B cell (primary cell): ENCODE results near the gene CDK5R2. TPM values are rescaled to one million over a fixed set of nuclear protein-coding genes. Genes with fewer than 3 reads are reported as not detected.

Experiments
- ATAC-seq: fragments of 200-7000 bp; cut with Tn5 transposase; one replicate; pipeline ENCODE4 v1.10.0; 2021; ENCODE audit warnings: low read depth, mild to moderate bottlenecking, moderate number of reproducible peaks, moderate library complexity
- CTCF ChIA-PET: fragments of 350-600 bp; sonication (Branson Sonifier 250); formaldehyde crosslinking; loops from one replicate; lab custom pipeline; 2021; ENCODE audit warnings: antibody characterized with exemption, inconsistent platforms; lab: Charles Lee
- POLR2A ChIA-PET: fragments of 350-600 bp; sonication (Branson Sonifier 250); formaldehyde crosslinking; loops from one replicate; lab custom pipeline; 2021; ENCODE audit warnings: antibody characterized with exemption; lab: Charles Lee
- DNase-seq: peaks from one replicate; pipeline ENCODE4 v3.0.0; 2013
- H2AFZ ChIP-seq: 2 replicates; pipeline ENCODE4 v1.6.1; 2012; ENCODE audit warnings: mild to moderate bottlenecking, low read depth, low read length; ENCODE audit not compliant: insufficient read depth, poor library complexity, severe bottlenecking
- H3K27ac ChIP-seq, 2 donors: 1 replicate in 1 of 2; 2 replicates in 1 of 2; pipeline ENCODE4 v1.5.1; 2012 to 2013; ENCODE audit warnings: low read length in 2 of 2, mild to moderate bottlenecking in 2 of 2, moderate library complexity in 1 of 2
- H3K27me3 ChIP-seq, 4 experiments: fragments of 200-600 bp in 1 of 4; sonication (generic) in 1 of 4; replicated peaks in 1 of 4; 1 replicate in 2 of 4; 2 replicates in 2 of 4; pipeline versions ENCODE4 v1.6.1 to v1.7.0; 2013 to 2016; ENCODE audit warnings: low read length in 3 of 4, mild to moderate bottlenecking in 2 of 4, mixed read lengths in 1 of 4, moderate library complexity in 1 of 4; ENCODE audit not compliant: insufficient read depth in 4 of 4, control insufficient read depth in 3 of 4; ENCODE audit errors: control extremely low read depth in 1 of 4
- H3K36me3 ChIP-seq, 2 experiments: replicated peaks in 1 of 2; 1 replicate in 1 of 2; 2 replicates in 1 of 2; pipeline versions ENCODE4 v1.6.1 to v1.7.1; 2013; ENCODE audit warnings: low read length in 1 of 2; ENCODE audit not compliant: insufficient read depth in 2 of 2, control insufficient read depth in 1 of 2; ENCODE audit errors: control extremely low read depth in 1 of 2, extremely low read depth in 1 of 2
- H3K4me1 ChIP-seq, 2 donors: fragments of 200-600 bp in 1 of 2; sonication (generic) in 1 of 2; 1 replicate in 1 of 2; 2 replicates in 1 of 2; pipeline versions ENCODE4 v1.5.1 to v1.6.1; 2013 to 2017; ENCODE audit warnings: low read length in 2 of 2; ENCODE audit not compliant: control insufficient read depth in 2 of 2, insufficient read depth in 2 of 2
- H3K4me2 ChIP-seq: replicated peaks from 2 replicates; pipeline ENCODE3; 2012; ENCODE audit warnings: mild to moderate bottlenecking, low read depth, low read length; ENCODE audit not compliant: poor library complexity, severe bottlenecking
- H3K4me3 ChIP-seq, 5 experiments: fragments of 200-600 bp in 1 of 5; sonication (generic) in 1 of 5; 1 replicate in 3 of 5; 2 replicates in 2 of 5; pipeline versions ENCODE4 v1.5.1 to v1.7.0; 2011 to 2016; ENCODE audit warnings: low read length in 4 of 5, mild to moderate bottlenecking in 4 of 5, low read depth in 2 of 5, control low read depth in 1 of 5, moderate library complexity in 1 of 5; ENCODE audit not compliant: insufficient read depth in 1 of 5; ENCODE audit errors: control extremely low read depth in 1 of 5, extremely low read depth in 1 of 5
- H3K79me2 ChIP-seq: fragments of 200-600 bp; sonication (generic); one replicate; pipeline ENCODE4 v1.6.0; 2016; ENCODE audit warnings: low read length; ENCODE audit not compliant: control insufficient read depth, insufficient read depth
- H3K9ac ChIP-seq: fragments of 200-600 bp; sonication (generic); 2 replicates; pipeline ENCODE4 v1.6.1; 2017; ENCODE audit warnings: mild to moderate bottlenecking, low read length, moderate library complexity
- H3K9me3 ChIP-seq, 3 donors: one replicate each; pipeline versions ENCODE4 v1.6.1 to v1.7.1; 2013; ENCODE audit warnings: low read length in 2 of 3; ENCODE audit not compliant: control insufficient read depth in 2 of 3, insufficient read depth in 1 of 3; ENCODE audit errors: control extremely low read depth in 1 of 3
- H4K20me1 ChIP-seq: 2 replicates; pipeline ENCODE4 v1.6.0; 2012; ENCODE audit warnings: mild to moderate bottlenecking, low read length; ENCODE audit not compliant: insufficient read depth, control insufficient read depth, poor library complexity, severe bottlenecking
- H3K27ac Mint-ChIP-seq: one replicate; pipeline ENCODE4 v1.8.0; 2021; ENCODE audit warnings: mixed read lengths
- H3K27me3 Mint-ChIP-seq: one replicate; pipeline ENCODE4 v1.8.0; 2021; ENCODE audit warnings: mixed read lengths
- H3K4me1 Mint-ChIP-seq: one replicate; pipeline ENCODE4 v1.8.0; 2021; ENCODE audit warnings: mixed read lengths
- H3K4me3 Mint-ChIP-seq: one replicate; pipeline ENCODE4 v1.8.0; 2021; ENCODE audit warnings: mixed read lengths
- H3K9me3 Mint-ChIP-seq: one replicate; pipeline ENCODE4 v1.8.0; 2022; ENCODE audit warnings: mixed read lengths; ENCODE audit not compliant: insufficient read depth
- CTCF ChIP-seq: fragments of 200-600 bp; IDR thresholded peaks from one replicate; pipeline ENCODE4 v1.8.0; 2022; ENCODE audit warnings: antibody characterized with exemption, mild to moderate bottlenecking
- EZH2 ChIP-seq: IDR thresholded peaks from 2 replicates; pipeline ENCODE4 v1.6.1; 2012; ENCODE audit warnings: borderline replicate concordance, low read depth, mild to moderate bottlenecking, moderate library complexity, low read length; ENCODE audit not compliant: insufficient read depth, poor library complexity, severe bottlenecking
- WGBS: methylation state at CpG from one replicate; pipeline ENCODE4 v1.1.5; 2013; ENCODE audit warnings: missing lambda C conversion rate; ENCODE audit not compliant: insufficient coverage; 5-methylcytosine and 5-hydroxymethylcytosine counted together
- intact Hi-C: fragments of 100-400 bp; cut with micrococcal nuclease; formaldehyde crosslinking; loops from one replicate; pipeline ENCODE4 v1.10.0; 2022
- polyA plus RNA-seq: library from polyadenylated mRNA; depleted of rRNA; stranded (reverse); fragments of >200 nt; gene quantifications from 2 replicates; pipeline ENCODE4 v1.2.3, GENCODE V29; 2012
- total RNA-seq, 2 donors: library from RNA; stranded (reverse); fragments of 120-200 nt in 1 of 2; gene quantifications; 1 replicate in 1 of 2; 2 replicates in 1 of 2; pipeline versions ENCODE4 v1.2.3 to v1.2.4, GENCODE V29; 2013 to 2022

The CDK5R2 gene
- total and polyA plus RNA-seq, 2 donors (not counting 1 experiment from before 2014, with no cell fraction given), result not detected

- no peaks in the 10 kb centered on the region for H4K20me1 ChIP-seq
- no peak overlapping the region for H3K4me2 ChIP-seq
- no peaks in the 10 kb centered on the region for H3K36me3 ChIP-seq
- WGBS, result 92% methylated on average over 3 of the region's 8 CpGs
- ATAC-seq (no peak), DNase-seq (no peak)
- Mint-ChIP-seq H3K4me1 (peaks cover 9% of the 10 kb centered on the region), H3K9me3 (no peaks in the 10 kb centered on the region), H3K27ac (no peak overlapping the region), H3K4me3 (no peak overlapping the region), H3K27me3 (peaks cover 64% of the 10 kb centered on the region)
- H3K27me3 ChIP-seq, result peaks cover 0 to 33% (median 1%) of the 10 kb centered on the region in 4 experiments
- TF ChIP-seq EZH2, result no peak
- TF ChIP-seq CTCF, result no peak
- peaks cover 5 to 7% of the 10 kb centered on the region in 2 donors for H3K4me1 ChIP-seq
- intact Hi-C loops, result no loop called here
- H3K9me3 ChIP-seq, result peaks cover 0 to 8% (median 0%) of the 10 kb centered on the region in 3 donors
- no peak overlapping the region for H2AFZ ChIP-seq
- no peaks in the 10 kb centered on the region for H3K79me2 ChIP-seq
- no peak overlapping the region for H3K27ac ChIP-seq
- H3K4me3 ChIP-seq, result no peak overlapping the region
- POLR2A ChIA-PET, result no interaction called here
- no peak overlapping the region for H3K9ac ChIP-seq
- CTCF ChIA-PET, result no interaction called here
Observed at GRCh38 chr2:218954541-218955300, 4.7 kb upstream of the CDK5R2 start.

GRCh38 chr2:218956039-218956438 is 3.4 kb upstream of the CDK5R2 start:
- H3K27me3 ChIP-seq, result peaks cover 0 to 44% (median 9%) of the 10 kb centered on the region in 4 experiments
- H3K9ac ChIP-seq, result no peak overlapping the region
- Mint-ChIP-seq H3K27me3 (peaks cover 60% of the 10 kb centered on the region), H3K27ac (no peak overlapping the region), H3K4me3 (no peak overlapping the region), H3K4me1 (peaks cover 13% of the 10 kb centered on the region), H3K9me3 (no peaks in the 10 kb centered on the region)
- H3K9me3 ChIP-seq, result peaks cover 0 to 15% (median 0%) of the 10 kb centered on the region in 3 donors
- H3K27ac ChIP-seq, result no peak overlapping the region
- H3K4me2 ChIP-seq, result no peak overlapping the region
- DNase-seq (no peak), ATAC-seq (no peak)
- H2AFZ ChIP-seq, result no peak overlapping the region
- no peaks in the 10 kb centered on the region for H3K36me3 ChIP-seq
- TF ChIP-seq EZH2 (no peak), CTCF (no peak)
- H3K4me1 ChIP-seq, result peaks cover 16 to 18% of the 10 kb centered on the region in 2 donors
- no peaks in the 10 kb centered on the region for H3K79me2 ChIP-seq
- intact Hi-C loops, result no loop called here
- no CpG with 5 or more reads among the region's 1 CpG for WGBS
- no peaks in the 10 kb centered on the region for H4K20me1 ChIP-seq
- H3K4me3 ChIP-seq, result no peak overlapping the region
- ChIA-PET POLR2A (no interaction called here), CTCF (no interaction called here)
